PC-9 (cell line): ENCODE measurements around the gene CEP170B. TPM values are rescaled to one million over a fixed set of nuclear protein-coding genes. Genes with fewer than 3 reads are reported as not detected.

Experiments
- BruUV-seq: library from RNA; stranded (reverse); fragments of 400-500 nt; replicated peaks from 2 replicates; lab custom pipeline; 2021; lab: Mats Ljungman, UMichigan
- CTCF ChIA-PET: fragments of 300-600 bp; sonication (Branson Sonifier 250); formaldehyde crosslinking; loops from one replicate; lab custom pipeline; 2022; ENCODE audit warnings: antibody characterized with exemption; lab: Charles Lee
- POLR2A ChIA-PET: fragments of 300-600 bp; sonication (Branson Sonifier 250); formaldehyde crosslinking; loops from one replicate; lab custom pipeline; 2022; ENCODE audit warnings: antibody characterized with exemption; ENCODE audit not compliant: unreplicated experiment; lab: Charles Lee
- DNase-seq, 2 experiments: peaks; one replicate each; pipeline versions ENCODE4 v3.0.0 to v3.0.0-alpha.2; 2015 to 2022; ENCODE audit warnings: mixed read lengths in 1 of 2
- H2AFZ ChIP-seq: fragments of 200-600 bp; sonication (generic); 2 replicates; pipeline ENCODE4 v1.8.1; 2017; ENCODE audit warnings: antibody characterized with exemption
- H3F3A ChIP-seq: fragments of 200-600 bp; sonication (generic); 2 replicates; pipeline ENCODE4 v1.8.1; 2017; ENCODE audit warnings: antibody characterized with exemption, mild to moderate bottlenecking, low read depth; ENCODE audit not compliant: insufficient read depth
- H3K27ac ChIP-seq: fragments of 200-600 bp; sonication (generic); 2 replicates; pipeline ENCODE4 v1.6.1; 2016; ENCODE audit warnings: mixed run types
- H3K27me3 ChIP-seq: fragments of 200-600 bp; sonication (generic); 2 replicates; pipeline ENCODE4 v1.6.1; 2016; ENCODE audit warnings: low read depth, mixed run types; ENCODE audit not compliant: insufficient read depth
- H3K36me3 ChIP-seq: fragments of 200-600 bp; sonication (generic); 2 replicates; pipeline ENCODE4 v1.6.1; 2016; ENCODE audit warnings: low read depth, mixed run types
- H3K4me1 ChIP-seq: fragments of 200-600 bp; sonication (generic); replicated peaks from 2 replicates; pipeline ENCODE4 v1.6.1; 2016; ENCODE audit warnings: mixed run types; ENCODE audit not compliant: insufficient read depth
- H3K4me2 ChIP-seq: fragments of 200-600 bp; sonication (generic); 2 replicates; pipeline ENCODE4 v1.6.1; 2017; ENCODE audit warnings: mixed run types
- H3K4me3 ChIP-seq: fragments of 200-600 bp; sonication (generic); 2 replicates; pipeline ENCODE4 v1.6.1; 2016; ENCODE audit warnings: mixed run types
- H3K79me2 ChIP-seq: fragments of 200-600 bp; sonication (generic); 2 replicates; pipeline ENCODE4 v1.6.1; 2017; ENCODE audit warnings: low read depth, mixed run types
- H3K9me2 ChIP-seq: fragments of 200-600 bp; sonication (generic); 2 replicates; pipeline ENCODE4 v1.8.1; 2017; ENCODE audit warnings: mild to moderate bottlenecking; ENCODE audit not compliant: insufficient read depth
- H3K9me3 ChIP-seq: fragments of 200-600 bp; sonication (generic); 2 replicates; pipeline ENCODE4 v1.8.1; 2016; ENCODE audit warnings: low read depth; ENCODE audit not compliant: insufficient read depth
- H4K20me1 ChIP-seq: fragments of 200-600 bp; sonication (generic); 2 replicates; pipeline ENCODE4 v1.8.1; 2017; ENCODE audit not compliant: insufficient read depth
- CTCF ChIP-seq: fragments of 200-600 bp; sonication (generic); conservative IDR thresholded peaks from 2 replicates; pipeline ENCODE4 v1.6.1; 2017; ENCODE audit warnings: mixed run types, antibody characterized with exemption, mild to moderate bottlenecking, moderate library complexity
- EZH2 ChIP-seq: fragments of 200-600 bp; sonication (generic); IDR thresholded peaks from 2 replicates; pipeline ENCODE4 v1.8.0; 2017; ENCODE audit warnings: antibody characterized with exemption, low read depth
- intact Hi-C: fragments of 100-400 bp; cut with micrococcal nuclease; formaldehyde crosslinking; loops from one replicate; pipeline ENCODE4 v1.10.0; 2022; ENCODE audit not compliant: unreplicated experiment
- total RNA-seq: library from RNA; stranded (reverse); gene quantifications from 2 replicates; pipeline ENCODE4 v1.2.3, GENCODE V29; 2021

Gene CEP170B
- total RNA-seq, 1 experiment from 2014 or later = 25.7 TPM

GRCh38 chr14:104885973-104886689, 21.1 kb downstream of the CEP170B start:
- POLR2A ChIA-PET = no interaction called here
- Histone ChIP-seq H3K4me1 (peaks cover 7% of the 10 kb centered on the region), H3K4me3 (no peak overlapping the region), H3F3A (peaks cover 8% of the 10 kb centered on the region; the same call in 1 of the 2 replicates), H3K27me3 (no peaks in the 10 kb centered on the region), H3K27ac (no peak overlapping the region), H3K4me2 (no peak overlapping the region), H3K9me2 (no peaks in the 10 kb centered on the region), H2AFZ (no peak overlapping the region), H3K79me2 (no peaks in the 10 kb centered on the region), H3K9me3 (no peaks in the 10 kb centered on the region), H4K20me1 (no peaks in the 10 kb centered on the region; the same call in 1 of the 2 replicates), H3K36me3 (no peaks in the 10 kb centered on the region)
- CTCF ChIA-PET = no interaction called here
- intact Hi-C loops = no loop called here
- BruUV-seq = no TSS peak
- DNase-seq = no peak
- TF ChIP-seq EZH2 (no peak), CTCF (no peak)

GRCh38 chr14:104886690-104887622, 21.9 kb downstream of the CEP170B start:
- Histone ChIP-seq H3K4me3 (no peak overlapping the region), H3K9me2 (no peaks in the 10 kb centered on the region), H3K4me1 (peaks cover 7% of the 10 kb centered on the region), H3K9me3 (no peaks in the 10 kb centered on the region), H3K36me3 (no peaks in the 10 kb centered on the region), H3K27me3 (no peaks in the 10 kb centered on the region), H4K20me1 (no peaks in the 10 kb centered on the region), H3K27ac (no peak overlapping the region), H3K79me2 (no peaks in the 10 kb centered on the region), H3F3A (0 out of 2 replicates have a peak, but pooled peaks cover 2% of the 10 kb centered on the region), H2AFZ (no peak overlapping the region), H3K4me2 (no peak overlapping the region)
- ChIA-PET POLR2A (no interaction called here), CTCF (no interaction called here)
- no TSS peak for BruUV-seq
- no peak for DNase-seq
- TF ChIP-seq EZH2 (no peak), CTCF (no peak)
- intact Hi-C loops = no loop called here

DNA sequence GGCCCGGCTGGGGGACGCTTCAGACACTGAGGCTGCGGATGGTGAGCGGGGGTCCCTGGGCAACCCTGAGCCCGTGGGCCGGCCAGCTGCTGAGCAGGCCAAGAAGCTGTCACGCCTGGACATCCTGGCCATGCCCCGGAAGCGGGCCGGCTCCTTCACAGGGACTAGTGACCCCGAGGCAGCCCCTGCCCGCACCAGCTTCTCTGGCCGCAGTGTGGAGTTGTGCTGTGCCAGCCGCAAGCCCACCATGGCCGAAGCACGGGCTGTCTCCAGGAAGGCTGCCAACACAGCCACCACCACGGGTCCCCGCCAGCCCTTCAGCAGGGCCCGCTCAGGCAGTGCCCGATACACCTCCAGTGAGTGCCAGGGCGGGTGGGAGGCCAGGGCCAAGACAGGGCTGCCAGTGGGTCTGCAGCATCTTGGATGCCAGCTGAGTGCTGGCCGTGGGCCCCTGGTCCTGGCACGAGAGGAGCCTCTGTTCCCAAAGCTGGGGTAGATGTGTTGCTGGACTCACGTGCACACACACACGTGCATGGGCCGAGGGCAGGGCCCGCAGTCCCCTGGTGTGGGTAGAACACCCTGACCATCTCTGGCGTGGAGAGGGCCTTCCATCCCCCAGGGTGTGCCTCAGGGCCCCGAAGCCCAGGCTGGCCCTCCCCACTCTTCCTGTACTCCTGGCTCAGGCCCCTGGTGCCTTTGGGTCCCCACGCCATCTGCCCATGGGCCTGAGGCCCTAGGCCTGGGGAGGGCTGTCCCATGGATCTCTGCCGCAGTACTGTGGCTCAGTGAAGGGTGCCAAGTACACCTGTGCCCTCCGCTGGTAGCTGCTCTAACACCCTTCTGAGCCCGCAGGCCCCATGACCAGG, 22.8 kb downstream of the CEP170B start:
- Histone ChIP-seq H4K20me1 (no peaks in the 10 kb centered on the region), H3K36me3 (no peaks in the 10 kb centered on the region), H3K9me3 (no peaks in the 10 kb centered on the region), H2AFZ (no peak overlapping the region), H3K4me2 (no peak overlapping the region), H3F3A (no peaks in the 10 kb centered on the region), H3K79me2 (no peaks in the 10 kb centered on the region), H3K4me1 (no peaks in the 10 kb centered on the region), H3K9me2 (no peaks in the 10 kb centered on the region), H3K4me3 (no peak overlapping the region), H3K27ac (no peak overlapping the region), H3K27me3 (no peaks in the 10 kb centered on the region)
- no peak for DNase-seq
- ChIA-PET POLR2A (no interaction called here), CTCF (no interaction called here)
- intact Hi-C loops = no loop called here
- no TSS peak for BruUV-seq
- TF ChIP-seq CTCF = no peak
- TF ChIP-seq EZH2 = no peak
